Liver (tissue), 9 donors: ENCODE results near the gene ADGRF5. TPM values are rescaled to one million over a fixed set of nuclear protein-coding genes. Genes with fewer than 3 reads are reported as not detected.

Source experiments
- DNase-seq: peaks from one replicate; pipeline ENCODE4 v3.0.0-alpha.2; 2017; ENCODE audit warnings: low spot score
- H3K27ac ChIP-seq, 2 donors: one replicate each; pipeline ENCODE4 v1.7.0; 2013; ENCODE audit warnings: inconsistent platforms in 2 of 2, low read length in 2 of 2, control low read depth in 1 of 2, low read depth in 1 of 2, mild to moderate bottlenecking in 1 of 2
- H3K27me3 ChIP-seq, 4 donors: one replicate each; pipeline versions ENCODE4 v1.6.1 to v1.7.0; 2013; ENCODE audit warnings: low read length in 3 of 4, inconsistent platforms in 1 of 4, mild to moderate bottlenecking in 1 of 4, moderate library complexity in 1 of 4; ENCODE audit not compliant: control insufficient read depth in 4 of 4, insufficient read depth in 4 of 4
- H3K36me3 ChIP-seq, 4 donors: one replicate each; pipeline versions ENCODE4 v1.6.1 to v1.7.0; 2013; ENCODE audit warnings: low read length in 3 of 4, mild to moderate bottlenecking in 3 of 4, low read depth in 1 of 4, moderate library complexity in 1 of 4; ENCODE audit not compliant: control insufficient read depth in 4 of 4, insufficient read depth in 3 of 4
- H3K4me1 ChIP-seq, 4 donors: one replicate each; pipeline versions ENCODE4 v1.6.1 to v1.7.0; 2013; ENCODE audit warnings: low read length in 3 of 4, mild to moderate bottlenecking in 3 of 4, moderate library complexity in 1 of 4; ENCODE audit not compliant: control insufficient read depth in 4 of 4, insufficient read depth in 4 of 4
- H3K4me3 ChIP-seq, 3 donors: one replicate each; pipeline versions ENCODE4 v1.6.1 to v1.7.0; 2013; ENCODE audit warnings: low read length in 3 of 3, control low read depth in 1 of 3, low read depth in 1 of 3, mild to moderate bottlenecking in 1 of 3
- H3K9ac ChIP-seq, 2 donors: one replicate each; pipeline ENCODE4 v1.7.0; 2013; ENCODE audit warnings: low read length in 2 of 2, mild to moderate bottlenecking in 2 of 2, moderate library complexity in 2 of 2, control low read depth in 1 of 2, low read depth in 1 of 2
- H3K9me3 ChIP-seq, 4 donors: one replicate each; pipeline versions ENCODE4 v1.6.1 to v1.7.0; 2013; ENCODE audit warnings: low read length in 3 of 4; ENCODE audit not compliant: control insufficient read depth in 4 of 4
- EGR1 ChIP-seq, 2 donors: IDR thresholded peaks; 2 replicates each; pipeline ENCODE4 v1.6.1; 2016 to 2018; ENCODE audit warnings: antibody characterized with exemption in 2 of 2, low read depth in 2 of 2
- FOXA1 ChIP-seq: IDR thresholded peaks from 2 replicates; pipeline ENCODE4 v1.6.1; 2016; ENCODE audit warnings: antibody characterized with exemption
- FOXA2 ChIP-seq: IDR thresholded peaks from 2 replicates; pipeline ENCODE4 v1.6.1; 2016; ENCODE audit warnings: antibody characterized with exemption
- GABPA ChIP-seq, 2 donors: IDR thresholded peaks in 1 of 2; conservative IDR thresholded peaks in 1 of 2; 2 replicates each; pipeline ENCODE4 v1.6.1; 2016; ENCODE audit warnings: antibody characterized with exemption in 2 of 2, mild to moderate bottlenecking in 1 of 2, moderate library complexity in 1 of 2
- HNF4A ChIP-seq, 2 donors: conservative IDR thresholded peaks; 2 replicates each; pipeline ENCODE4 v1.6.1; 2016; ENCODE audit warnings: antibody characterized with exemption in 2 of 2, mild to moderate bottlenecking in 2 of 2
- HNF4G ChIP-seq: IDR thresholded peaks from 2 replicates; pipeline ENCODE4 v1.6.1; 2016; ENCODE audit warnings: antibody characterized with exemption
- NR2F2 ChIP-seq: IDR thresholded peaks from 2 replicates; pipeline ENCODE4 v1.6.1; 2016; ENCODE audit warnings: antibody characterized with exemption
- RAD21 ChIP-seq, 2 donors: IDR thresholded peaks; 2 replicates each; pipeline ENCODE4 v1.6.1; 2016; ENCODE audit warnings: antibody characterized with exemption in 2 of 2, mild to moderate bottlenecking in 2 of 2
- SP1 ChIP-seq: IDR thresholded peaks from 2 replicates; pipeline ENCODE4 v1.6.1; 2018; ENCODE audit warnings: antibody characterized with exemption, mild to moderate bottlenecking
- TAF1 ChIP-seq: conservative IDR thresholded peaks from 2 replicates; pipeline ENCODE4 v1.6.1; 2016; ENCODE audit warnings: antibody characterized with exemption, mild to moderate bottlenecking
- WGBS: extraction: QIAGEN DNeasy Blood & Tissue Kit; methylation state at CpG from one replicate; pipeline ENCODE4 v1.1.7; 2013; 5-methylcytosine and 5-hydroxymethylcytosine counted together
- polyA plus RNA-seq, 2 donors: library from polyadenylated mRNA; stranded (reverse) in 1 of 2; unstranded in 1 of 2; fragments of 200-250 nt in 1 of 2; fragments of >200 nt in 1 of 2; fragmentation: Nextera tagmentation in 1 of 2; extraction: Ambion mirVana in 1 of 2; gene quantifications; one replicate each; pipeline versions ENCODE4 v1.2.1 to v1.2.3, GENCODE V29; 2013 to 2015
- total RNA-seq, 2 donors: library from RNA; depleted of rRNA; stranded (reverse); fragments of >200 nt; gene quantifications; one replicate each; pipeline ENCODE4 v1.2.3, GENCODE V29; 2014
- TF ChIP-seq, protein P1 (sequence below): IDR thresholded peaks from 2 replicates; pipeline ENCODE4 v1.6.1; 2016; ENCODE audit warnings: antibody characterized with exemption
- TF ChIP-seq, protein P2 (sequence below): fragments of 150-350 bp; IDR thresholded peaks from 2 replicates; pipeline ENCODE4 v1.5.1; 2017; ENCODE audit warnings: improper control_type of control experiment, low read depth, low read length; ENCODE audit not compliant: missing input control
- TF ChIP-seq, protein P3 (sequence below): IDR thresholded peaks from 2 replicates; pipeline ENCODE4 v1.6.1; 2016; ENCODE audit warnings: antibody characterized with exemption
- TF ChIP-seq, protein P4 (sequence below): IDR thresholded peaks from 2 replicates; pipeline ENCODE4 v1.6.1; 2016; ENCODE audit warnings: antibody characterized with exemption, mild to moderate bottlenecking
- donor health status: healthy.
- donor health status: healthy.
- donor health status: healthy.
- donor health status: healthy.
- donor health status: healthy.

ADGRF5 gene
- total and polyA plus RNA-seq, 4 donors: 4.9 to 19.9 (median 7.4) TPM

DNA sequence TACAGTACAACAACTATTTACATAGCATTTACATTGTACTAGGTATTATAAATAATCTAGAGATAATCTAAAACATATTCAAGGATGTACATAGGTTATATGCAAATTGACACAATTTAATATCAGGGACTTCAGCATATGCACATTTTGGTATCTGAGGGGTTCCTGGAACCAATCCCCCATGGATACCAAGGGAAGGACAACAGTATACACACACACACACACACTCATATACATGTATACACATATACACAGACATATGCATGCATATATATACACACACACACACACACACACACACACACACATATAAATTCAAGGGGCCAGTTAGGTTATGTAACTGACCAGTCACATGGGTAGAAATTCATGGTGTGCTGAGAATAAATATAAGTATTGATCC lies 24.9 kb downstream of the ADGRF5 start:
- Histone ChIP-seq H3K27me3 (peaks cover 0 to 5% (median 0%) of the 10 kb centered on the region in 4 donors), H3K27ac (no peak overlapping the region), H3K9me3 (no peaks in the 10 kb centered on the region), H3K4me3 (no peak overlapping the region), H3K9ac (no peak overlapping the region), H3K36me3 (no peaks in the 10 kb centered on the region), H3K4me1 (no peaks in the 10 kb centered on the region)
- TF ChIP-seq GABPA (IDR thresholded peaks at IDR 0.05 in 1 of 2, conservative IDR thresholded peaks at IDR 0.05 in 1 of 2) (no peak), EGR1 (IDR thresholded peaks at IDR 0.05; ENCODE audit: low read depth in 2 of 2) (no peak), HNF4G (no peak), SP1 (no peak), HNF4A (conservative IDR thresholded peaks at IDR 0.05) (no peak), FOXA1 (no peak), FOXA2 (no peak)
- TF ChIP-seq, protein P1, sequence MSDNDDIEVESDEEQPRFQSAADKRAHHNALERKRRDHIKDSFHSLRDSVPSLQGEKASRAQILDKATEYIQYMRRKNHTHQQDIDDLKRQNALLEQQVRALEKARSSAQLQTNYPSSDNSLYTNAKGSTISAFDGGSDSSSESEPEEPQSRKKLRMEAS: no peak
- TF ChIP-seq, protein P2, sequence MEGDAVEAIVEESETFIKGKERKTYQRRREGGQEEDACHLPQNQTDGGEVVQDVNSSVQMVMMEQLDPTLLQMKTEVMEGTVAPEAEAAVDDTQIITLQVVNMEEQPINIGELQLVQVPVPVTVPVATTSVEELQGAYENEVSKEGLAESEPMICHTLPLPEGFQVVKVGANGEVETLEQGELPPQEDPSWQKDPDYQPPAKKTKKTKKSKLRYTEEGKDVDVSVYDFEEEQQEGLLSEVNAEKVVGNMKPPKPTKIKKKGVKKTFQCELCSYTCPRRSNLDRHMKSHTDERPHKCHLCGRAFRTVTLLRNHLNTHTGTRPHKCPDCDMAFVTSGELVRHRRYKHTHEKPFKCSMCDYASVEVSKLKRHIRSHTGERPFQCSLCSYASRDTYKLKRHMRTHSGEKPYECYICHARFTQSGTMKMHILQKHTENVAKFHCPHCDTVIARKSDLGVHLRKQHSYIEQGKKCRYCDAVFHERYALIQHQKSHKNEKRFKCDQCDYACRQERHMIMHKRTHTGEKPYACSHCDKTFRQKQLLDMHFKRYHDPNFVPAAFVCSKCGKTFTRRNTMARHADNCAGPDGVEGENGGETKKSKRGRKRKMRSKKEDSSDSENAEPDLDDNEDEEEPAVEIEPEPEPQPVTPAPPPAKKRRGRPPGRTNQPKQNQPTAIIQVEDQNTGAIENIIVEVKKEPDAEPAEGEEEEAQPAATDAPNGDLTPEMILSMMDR: no peak
- DNase-seq: no peak

DNA sequence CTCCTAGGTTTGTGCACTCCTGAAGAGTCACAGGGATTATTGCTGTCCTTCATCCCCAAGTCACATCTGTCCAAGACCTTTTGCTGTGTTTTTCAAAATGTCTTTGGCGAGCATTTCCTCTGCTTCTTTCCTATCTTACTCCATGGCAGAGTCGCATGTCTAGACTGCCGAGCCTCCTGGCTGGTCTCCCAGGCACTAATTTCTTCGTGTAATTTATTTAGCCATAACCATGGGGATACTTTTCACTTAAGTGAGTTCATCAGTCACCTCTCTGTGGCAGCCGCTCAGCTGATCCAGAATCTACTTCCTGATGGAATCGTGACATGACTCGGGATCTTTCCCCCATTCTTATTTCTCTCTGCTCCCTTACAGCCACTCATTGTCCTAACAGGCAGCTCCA lies 25.8 kb downstream of the ADGRF5 start:
- no peak for DNase-seq
- Histone ChIP-seq H3K9ac (no peak overlapping the region), H3K4me3 (no peak overlapping the region), H3K4me1 (no peaks in the 10 kb centered on the region), H3K9me3 (no peaks in the 10 kb centered on the region), H3K27me3 (peaks cover 0 to 3% (median 0%) of the 10 kb centered on the region in 4 donors), H3K36me3 (no peaks in the 10 kb centered on the region), H3K27ac (peak overlapping the region in 1 of 2 donors; percentile 7)
- 79% methylated on average over 7 of the region's 7 CpGs for WGBS
- TF ChIP-seq, protein P2: no peak
- TF ChIP-seq, protein P3, sequence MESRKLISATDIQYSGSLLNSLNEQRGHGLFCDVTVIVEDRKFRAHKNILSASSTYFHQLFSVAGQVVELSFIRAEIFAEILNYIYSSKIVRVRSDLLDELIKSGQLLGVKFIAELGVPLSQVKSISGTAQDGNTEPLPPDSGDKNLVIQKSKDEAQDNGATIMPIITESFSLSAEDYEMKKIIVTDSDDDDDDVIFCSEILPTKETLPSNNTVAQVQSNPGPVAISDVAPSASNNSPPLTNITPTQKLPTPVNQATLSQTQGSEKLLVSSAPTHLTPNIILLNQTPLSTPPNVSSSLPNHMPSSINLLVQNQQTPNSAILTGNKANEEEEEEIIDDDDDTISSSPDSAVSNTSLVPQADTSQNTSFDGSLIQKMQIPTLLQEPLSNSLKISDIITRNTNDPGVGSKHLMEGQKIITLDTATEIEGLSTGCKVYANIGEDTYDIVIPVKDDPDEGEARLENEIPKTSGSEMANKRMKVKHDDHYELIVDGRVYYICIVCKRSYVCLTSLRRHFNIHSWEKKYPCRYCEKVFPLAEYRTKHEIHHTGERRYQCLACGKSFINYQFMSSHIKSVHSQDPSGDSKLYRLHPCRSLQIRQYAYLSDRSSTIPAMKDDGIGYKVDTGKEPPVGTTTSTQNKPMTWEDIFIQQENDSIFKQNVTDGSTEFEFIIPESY: no peak
- TF ChIP-seq TAF1 (no peak), NR2F2 (no peak), FOXA1 (no peak), GABPA (IDR thresholded peaks at IDR 0.05 in 1 of 2, conservative IDR thresholded peaks at IDR 0.05 in 1 of 2) (no peak), HNF4G (no peak), RAD21 (IDR thresholded peaks at IDR 0.05) (no peak), FOXA2 (no peak), HNF4A (conservative IDR thresholded peaks at IDR 0.05) (no peak), EGR1 (IDR thresholded peaks at IDR 0.05; ENCODE audit: low read depth in 2 of 2) (no peak)
- TF ChIP-seq, protein P4, sequence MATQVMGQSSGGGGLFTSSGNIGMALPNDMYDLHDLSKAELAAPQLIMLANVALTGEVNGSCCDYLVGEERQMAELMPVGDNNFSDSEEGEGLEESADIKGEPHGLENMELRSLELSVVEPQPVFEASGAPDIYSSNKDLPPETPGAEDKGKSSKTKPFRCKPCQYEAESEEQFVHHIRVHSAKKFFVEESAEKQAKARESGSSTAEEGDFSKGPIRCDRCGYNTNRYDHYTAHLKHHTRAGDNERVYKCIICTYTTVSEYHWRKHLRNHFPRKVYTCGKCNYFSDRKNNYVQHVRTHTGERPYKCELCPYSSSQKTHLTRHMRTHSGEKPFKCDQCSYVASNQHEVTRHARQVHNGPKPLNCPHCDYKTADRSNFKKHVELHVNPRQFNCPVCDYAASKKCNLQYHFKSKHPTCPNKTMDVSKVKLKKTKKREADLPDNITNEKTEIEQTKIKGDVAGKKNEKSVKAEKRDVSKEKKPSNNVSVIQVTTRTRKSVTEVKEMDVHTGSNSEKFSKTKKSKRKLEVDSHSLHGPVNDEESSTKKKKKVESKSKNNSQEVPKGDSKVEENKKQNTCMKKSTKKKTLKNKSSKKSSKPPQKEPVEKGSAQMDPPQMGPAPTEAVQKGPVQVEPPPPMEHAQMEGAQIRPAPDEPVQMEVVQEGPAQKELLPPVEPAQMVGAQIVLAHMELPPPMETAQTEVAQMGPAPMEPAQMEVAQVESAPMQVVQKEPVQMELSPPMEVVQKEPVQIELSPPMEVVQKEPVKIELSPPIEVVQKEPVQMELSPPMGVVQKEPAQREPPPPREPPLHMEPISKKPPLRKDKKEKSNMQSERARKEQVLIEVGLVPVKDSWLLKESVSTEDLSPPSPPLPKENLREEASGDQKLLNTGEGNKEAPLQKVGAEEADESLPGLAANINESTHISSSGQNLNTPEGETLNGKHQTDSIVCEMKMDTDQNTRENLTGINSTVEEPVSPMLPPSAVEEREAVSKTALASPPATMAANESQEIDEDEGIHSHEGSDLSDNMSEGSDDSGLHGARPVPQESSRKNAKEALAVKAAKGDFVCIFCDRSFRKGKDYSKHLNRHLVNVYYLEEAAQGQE: no peak
